C4-2B (cell line): Measurements from ENCODE around the gene TPP1.

Experiments
- ZFX ChIP-seq: fragments of 450-650 bp; IDR thresholded peaks from 2 replicates; pipeline ENCODE4 v1.6.1; 2017
- TF ChIP-seq, protein P1 (sequence below): fragments of 450-650 bp; conservative IDR thresholded peaks from 2 replicates; pipeline ENCODE4 v1.5.1; 2017; ENCODE audit warnings: mild to moderate bottlenecking

DNA sequence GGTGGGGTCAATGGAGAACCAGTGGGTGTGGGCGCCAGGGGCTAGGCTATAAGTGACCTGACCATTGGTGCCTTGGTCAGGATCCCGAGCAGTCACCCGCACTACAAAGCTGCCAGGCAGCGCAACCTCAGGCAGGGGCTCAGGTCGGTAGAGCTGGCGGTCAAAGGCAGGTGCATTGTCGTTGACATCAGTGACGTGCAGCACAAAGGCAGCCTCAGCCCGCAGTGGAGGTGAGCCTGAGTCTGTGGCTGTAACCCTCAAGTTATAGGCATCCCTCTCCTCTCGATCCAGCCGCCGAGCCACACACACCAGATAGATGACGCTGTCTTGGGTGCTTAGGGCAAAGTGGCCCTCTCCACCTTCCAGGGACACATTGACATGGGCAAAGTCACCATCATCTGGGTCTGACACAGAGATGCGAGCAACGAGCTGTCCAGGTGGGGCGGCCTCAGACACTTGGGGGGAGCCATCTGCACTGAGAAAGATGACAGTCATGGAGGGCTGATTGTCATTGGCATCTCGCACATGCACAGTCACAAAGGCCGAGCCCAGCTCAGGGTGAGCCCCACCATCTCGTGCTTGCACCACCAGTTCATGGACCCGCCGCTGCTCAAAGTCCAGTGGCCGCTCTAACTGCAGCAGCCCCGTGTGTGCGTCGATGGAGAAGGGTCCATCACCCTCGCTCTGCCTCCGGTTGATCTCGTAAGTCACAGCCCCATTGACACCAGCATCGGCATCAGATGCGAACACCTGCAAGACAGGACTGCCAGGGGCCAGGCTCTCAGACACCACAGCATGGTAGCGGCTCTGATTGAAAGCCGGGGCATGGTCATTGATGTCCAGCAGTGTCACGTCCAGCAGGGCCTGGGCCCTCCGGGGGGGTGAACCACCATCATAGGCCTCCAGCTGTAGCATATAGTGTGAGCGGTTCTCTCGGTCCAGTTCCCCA, 21.1 kb upstream of the TPP1 start:
- TF ChIP-seq, protein P1, sequence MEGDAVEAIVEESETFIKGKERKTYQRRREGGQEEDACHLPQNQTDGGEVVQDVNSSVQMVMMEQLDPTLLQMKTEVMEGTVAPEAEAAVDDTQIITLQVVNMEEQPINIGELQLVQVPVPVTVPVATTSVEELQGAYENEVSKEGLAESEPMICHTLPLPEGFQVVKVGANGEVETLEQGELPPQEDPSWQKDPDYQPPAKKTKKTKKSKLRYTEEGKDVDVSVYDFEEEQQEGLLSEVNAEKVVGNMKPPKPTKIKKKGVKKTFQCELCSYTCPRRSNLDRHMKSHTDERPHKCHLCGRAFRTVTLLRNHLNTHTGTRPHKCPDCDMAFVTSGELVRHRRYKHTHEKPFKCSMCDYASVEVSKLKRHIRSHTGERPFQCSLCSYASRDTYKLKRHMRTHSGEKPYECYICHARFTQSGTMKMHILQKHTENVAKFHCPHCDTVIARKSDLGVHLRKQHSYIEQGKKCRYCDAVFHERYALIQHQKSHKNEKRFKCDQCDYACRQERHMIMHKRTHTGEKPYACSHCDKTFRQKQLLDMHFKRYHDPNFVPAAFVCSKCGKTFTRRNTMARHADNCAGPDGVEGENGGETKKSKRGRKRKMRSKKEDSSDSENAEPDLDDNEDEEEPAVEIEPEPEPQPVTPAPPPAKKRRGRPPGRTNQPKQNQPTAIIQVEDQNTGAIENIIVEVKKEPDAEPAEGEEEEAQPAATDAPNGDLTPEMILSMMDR, result no peak
- TF ChIP-seq ZFX, result no peak
